Chondrocyte (in vitro differentiated cells): ENCODE data around the gene INTS6. TPM values are rescaled to one million over a fixed set of nuclear protein-coding genes. Genes with fewer than 3 reads are reported as not detected.
"Not testable (repeated sequence)": the region's sequence is repeated elsewhere in the genome, so short reads cannot be mapped to it uniquely, and the experiment has no call there.

ENCODE experiments used
- DNase-seq: peaks from one replicate; pipeline ENCODE4 v3.0.0; 2021; ENCODE audit warnings: mixed read lengths, low spot score
- H3K27ac Mint-ChIP-seq: one replicate; pipeline ENCODE4 v1.8.0; 2021; ENCODE audit warnings: mild to moderate bottlenecking, moderate library complexity, mixed read lengths; ENCODE audit not compliant: unreplicated experiment
- H3K27me3 Mint-ChIP-seq: 2 replicates; pipeline ENCODE4 v1.8.0; 2021; ENCODE audit warnings: low read depth, mixed read lengths
- H3K36me3 Mint-ChIP-seq: 2 replicates; pipeline ENCODE4 v1.8.0; 2021; ENCODE audit warnings: low read depth, mixed read lengths
- H3K4me1 Mint-ChIP-seq: 2 replicates; pipeline ENCODE4 v1.8.0; 2021; ENCODE audit warnings: low read depth, mild to moderate bottlenecking, mixed read lengths
- H3K4me3 Mint-ChIP-seq: one replicate; pipeline ENCODE4 v1.8.0; 2021; ENCODE audit warnings: mild to moderate bottlenecking, moderate library complexity, mixed read lengths; ENCODE audit not compliant: unreplicated experiment
- H3K9me3 Mint-ChIP-seq: 2 replicates; pipeline ENCODE4 v1.8.0; 2021; ENCODE audit warnings: low read depth, mixed read lengths
- CTCF ChIP-seq: fragments of 200-600 bp; sonication (generic); IDR thresholded peaks from 2 replicates; pipeline ENCODE4 v1.5.0; 2021; ENCODE audit warnings: antibody characterized with exemption, mild to moderate bottlenecking, moderate library complexity
- total RNA-seq: library from RNA; stranded (reverse); gene quantifications from 3 replicates; pipeline ENCODE4 v1.2.1, GENCODE V29; 2021

The INTS6 gene
- total RNA-seq, 1 donor from 2014 or later = 25.6 TPM

GRCh38 chr13:51422484-51422883, 30.4 kb downstream of the INTS6 start:
- H3K4me1 Mint-ChIP-seq = peaks cover 54% of the 10 kb centered on the region
- no peak overlapping the region for H3K27ac Mint-ChIP-seq
- no peak overlapping the region for H3K4me3 Mint-ChIP-seq
- TF ChIP-seq CTCF = no peak
- DNase-seq = no peak
- peaks cover 5% of the 10 kb centered on the region for H3K36me3 Mint-ChIP-seq
- no peaks in the 10 kb centered on the region for H3K27me3 Mint-ChIP-seq
- H3K9me3 Mint-ChIP-seq = no peaks in the 10 kb centered on the region

- TF ChIP-seq CTCF = no peak
- Mint-ChIP-seq H3K27me3 (no peaks in the 10 kb centered on the region), H3K4me1 (peaks cover 39% of the 10 kb centered on the region), H3K36me3 (peaks cover 11% of the 10 kb centered on the region), H3K27ac (peak overlapping the region; percentile 14), H3K9me3 (no peaks in the 10 kb centered on the region), H3K4me3 (no peak overlapping the region)
- DNase-seq = no peak
These were observed 31.9 kb downstream of the INTS6 start for GRCh38 chr13:51420681-51421490.

- TF ChIP-seq CTCF = no peak
- H3K4me1 Mint-ChIP-seq = peaks cover 37% of the 10 kb centered on the region
- H3K9me3 Mint-ChIP-seq = peaks cover 5% of the 10 kb centered on the region
- H3K27me3 Mint-ChIP-seq = no peaks in the 10 kb centered on the region
- no peak overlapping the region for H3K4me3 Mint-ChIP-seq
- DNase-seq = no peak
- H3K27ac Mint-ChIP-seq = no peak overlapping the region
- H3K36me3 Mint-ChIP-seq = peaks cover 16% of the 10 kb centered on the region
These were observed 33.7 kb downstream of the INTS6 start for GRCh38 chr13:51419001-51419636.

GRCh38 chr13:51417716-51418115, 35.1 kb downstream of the INTS6 start:
- DNase-seq = no peak
- H3K36me3 Mint-ChIP-seq = peaks cover 15% of the 10 kb centered on the region
- peaks cover 5% of the 10 kb centered on the region for H3K9me3 Mint-ChIP-seq
- H3K4me3 Mint-ChIP-seq = no peak overlapping the region
- no peak overlapping the region for H3K27ac Mint-ChIP-seq
- H3K4me1 Mint-ChIP-seq = peaks cover 47% of the 10 kb centered on the region
- H3K27me3 Mint-ChIP-seq = no peaks in the 10 kb centered on the region
- TF ChIP-seq CTCF = no peak

GRCh38 chr13:51416107-51416506, 36.7 kb downstream of the INTS6 start:
- Mint-ChIP-seq H3K27ac (no peak overlapping the region), H3K36me3 (peaks cover 12% of the 10 kb centered on the region), H3K4me3 (no peak overlapping the region), H3K4me1 (peaks cover 40% of the 10 kb centered on the region), H3K9me3 (peaks cover 5% of the 10 kb centered on the region), H3K27me3 (no peaks in the 10 kb centered on the region)
- no peak for TF ChIP-seq CTCF
- DNase-seq = no peak

- Mint-ChIP-seq H3K4me1 (peaks cover 35% of the 10 kb centered on the region), H3K36me3 (peaks cover 14% of the 10 kb centered on the region), H3K27ac (peak overlapping the region; percentile 22)
- DNase-seq, H3K9me3 Mint-ChIP-seq, H3K27me3 Mint-ChIP-seq, H3K4me3 Mint-ChIP-seq: not testable (repeated sequence)
These were observed 37.5 kb downstream of the INTS6 start for GRCh38 chr13:51415339-51415738.
